Fibroblast of lung (primary cell): ENCODE results near the gene ELFN2.

Experiments used
- EZH2 ChIP-seq: IDR thresholded peaks from 2 replicates; pipeline ENCODE4 v1.5.1; 2012; ENCODE audit warnings: low read length, control low read depth, mild to moderate bottlenecking; ENCODE audit errors: missing control alignments
- TF ChIP-seq, protein P1 (sequence below), 2 donors: IDR thresholded peaks in 1 of 2; conservative IDR thresholded peaks in 1 of 2; 1 replicate in 1 of 2; 2 replicates in 1 of 2; pipeline ENCODE4 v1.5.1; 2011 to 2012; ENCODE audit warnings: low read length in 2 of 2, control low read depth in 1 of 2, inconsistent platforms in 1 of 2, low read depth in 1 of 2, mild to moderate bottlenecking in 1 of 2

DNA sequence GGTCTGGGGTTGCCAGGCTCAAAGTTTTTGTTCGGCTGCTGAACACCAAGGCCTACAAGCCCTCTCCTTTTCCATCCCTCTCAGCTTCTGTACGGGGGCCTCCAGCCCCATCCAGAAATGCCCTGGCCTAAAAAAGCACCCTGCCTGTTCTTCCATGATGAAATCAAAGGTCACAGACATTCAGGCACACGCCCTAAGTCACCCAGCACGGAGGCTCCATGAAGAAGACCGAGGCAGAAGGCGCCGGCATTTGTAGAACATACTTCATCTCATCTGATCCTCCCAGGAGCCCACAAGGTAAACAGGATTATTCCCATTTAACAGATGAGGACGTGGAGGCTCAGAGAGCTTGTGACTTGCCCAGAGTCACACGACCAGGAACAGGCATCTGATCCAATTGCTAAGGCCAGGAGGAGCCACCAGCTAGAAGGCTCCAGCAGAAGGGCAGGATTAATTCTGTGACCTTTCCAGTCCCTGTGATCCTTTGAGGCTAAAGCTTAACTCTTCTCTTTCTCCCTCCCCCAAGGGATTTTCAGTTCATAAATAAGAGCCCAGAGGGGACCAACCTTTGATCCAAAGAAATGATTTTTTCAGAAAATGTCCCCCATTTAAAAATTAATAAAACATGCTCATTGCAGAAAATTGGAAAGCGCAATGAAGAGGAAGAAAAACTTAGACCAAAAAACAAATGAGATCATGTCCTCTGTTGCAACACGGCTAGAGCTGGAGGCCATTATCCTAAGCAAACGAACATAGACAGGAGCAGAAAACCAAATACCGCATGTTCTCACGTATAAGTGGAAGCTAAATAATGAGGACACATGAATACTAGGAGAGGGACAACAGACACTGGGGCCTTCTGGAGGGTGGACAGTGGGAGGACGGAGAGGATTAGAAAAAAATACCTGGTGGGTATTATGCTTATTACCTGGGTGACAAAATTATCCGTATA is 106.3 kb downstream of the ELFN2 start:
- TF ChIP-seq, protein P1, sequence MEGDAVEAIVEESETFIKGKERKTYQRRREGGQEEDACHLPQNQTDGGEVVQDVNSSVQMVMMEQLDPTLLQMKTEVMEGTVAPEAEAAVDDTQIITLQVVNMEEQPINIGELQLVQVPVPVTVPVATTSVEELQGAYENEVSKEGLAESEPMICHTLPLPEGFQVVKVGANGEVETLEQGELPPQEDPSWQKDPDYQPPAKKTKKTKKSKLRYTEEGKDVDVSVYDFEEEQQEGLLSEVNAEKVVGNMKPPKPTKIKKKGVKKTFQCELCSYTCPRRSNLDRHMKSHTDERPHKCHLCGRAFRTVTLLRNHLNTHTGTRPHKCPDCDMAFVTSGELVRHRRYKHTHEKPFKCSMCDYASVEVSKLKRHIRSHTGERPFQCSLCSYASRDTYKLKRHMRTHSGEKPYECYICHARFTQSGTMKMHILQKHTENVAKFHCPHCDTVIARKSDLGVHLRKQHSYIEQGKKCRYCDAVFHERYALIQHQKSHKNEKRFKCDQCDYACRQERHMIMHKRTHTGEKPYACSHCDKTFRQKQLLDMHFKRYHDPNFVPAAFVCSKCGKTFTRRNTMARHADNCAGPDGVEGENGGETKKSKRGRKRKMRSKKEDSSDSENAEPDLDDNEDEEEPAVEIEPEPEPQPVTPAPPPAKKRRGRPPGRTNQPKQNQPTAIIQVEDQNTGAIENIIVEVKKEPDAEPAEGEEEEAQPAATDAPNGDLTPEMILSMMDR (conservative IDR thresholded peaks at IDR 0.05 in 1 of 2, IDR thresholded peaks at IDR 0.05 in 1 of 2; ENCODE audit: low read depth in 1 of 2, low read length in 2 of 2) = no peak
- TF ChIP-seq EZH2 = no peak
